IPS-18c (cell line): ENCODE measurements around the gene PDE8B.

ENCODE experiments used
- H3K4me3 ChIP-seq: 2 replicates; pipeline ENCODE4 v1.7.0; 2013; ENCODE audit warnings: low read depth, mild to moderate bottlenecking, low read length, moderate library complexity; ENCODE audit not compliant: insufficient read depth
- H3K9me3 ChIP-seq: one replicate; pipeline ENCODE4 v1.6.1; 2013; ENCODE audit warnings: mild to moderate bottlenecking, low read length, moderate library complexity; ENCODE audit not compliant: control insufficient read depth, insufficient read depth

Gene PDE8B

DNA sequence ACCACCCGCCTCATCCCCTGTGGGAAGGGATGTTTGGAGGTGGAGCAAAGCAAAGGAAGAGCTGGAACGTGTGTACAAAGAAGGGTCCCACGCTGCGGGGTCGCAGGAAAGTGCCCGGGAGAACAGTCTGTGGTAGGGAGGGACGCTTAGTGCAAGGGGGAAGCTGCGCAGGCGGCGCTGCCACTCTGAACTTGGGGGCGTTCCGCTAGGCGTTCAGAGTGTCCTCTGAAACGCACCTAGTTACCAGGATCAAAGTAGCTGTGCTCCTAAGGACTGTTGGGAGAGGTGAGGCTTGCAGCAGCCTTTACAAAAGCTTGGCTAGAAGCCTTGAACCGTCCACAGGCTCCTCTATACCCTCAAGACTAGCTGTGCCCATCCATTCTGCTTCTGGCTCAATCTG, 29.3 kb upstream of the PDE8B start:
- Histone ChIP-seq H3K9me3 (peaks cover 6% of the 10 kb centered on the region), H3K4me3 (peak overlapping the region; percentile 38)

GRCh38 chr5:77181596-77182304, 28.7 kb upstream of the PDE8B start:
- Histone ChIP-seq H3K4me3 (no peak overlapping the region; the same call in 1 of the 2 replicates), H3K9me3 (peaks cover 6% of the 10 kb centered on the region)

DNA sequence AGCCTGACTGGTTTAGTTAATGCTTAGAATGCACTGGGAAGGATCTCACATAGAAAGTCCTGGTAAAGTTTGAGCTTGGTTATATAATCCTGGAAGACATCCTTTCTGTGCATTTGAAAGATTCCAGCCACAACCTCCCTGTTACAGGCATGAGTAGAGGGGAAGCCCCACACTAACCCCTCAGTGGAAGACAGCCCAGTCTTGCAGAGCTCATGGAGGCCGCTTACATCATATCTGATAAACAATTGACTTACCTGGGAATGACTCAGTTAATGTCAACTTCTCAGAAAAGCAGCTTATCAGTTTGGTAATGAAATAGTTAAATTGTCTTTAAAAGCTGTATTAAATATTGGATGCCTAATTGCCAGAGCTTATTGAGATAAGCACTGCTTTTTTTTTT, 28.1 kb upstream of the PDE8B start:
- Histone ChIP-seq H3K9me3 (peaks cover 6% of the 10 kb centered on the region), H3K4me3 (no peak overlapping the region)

DNA sequence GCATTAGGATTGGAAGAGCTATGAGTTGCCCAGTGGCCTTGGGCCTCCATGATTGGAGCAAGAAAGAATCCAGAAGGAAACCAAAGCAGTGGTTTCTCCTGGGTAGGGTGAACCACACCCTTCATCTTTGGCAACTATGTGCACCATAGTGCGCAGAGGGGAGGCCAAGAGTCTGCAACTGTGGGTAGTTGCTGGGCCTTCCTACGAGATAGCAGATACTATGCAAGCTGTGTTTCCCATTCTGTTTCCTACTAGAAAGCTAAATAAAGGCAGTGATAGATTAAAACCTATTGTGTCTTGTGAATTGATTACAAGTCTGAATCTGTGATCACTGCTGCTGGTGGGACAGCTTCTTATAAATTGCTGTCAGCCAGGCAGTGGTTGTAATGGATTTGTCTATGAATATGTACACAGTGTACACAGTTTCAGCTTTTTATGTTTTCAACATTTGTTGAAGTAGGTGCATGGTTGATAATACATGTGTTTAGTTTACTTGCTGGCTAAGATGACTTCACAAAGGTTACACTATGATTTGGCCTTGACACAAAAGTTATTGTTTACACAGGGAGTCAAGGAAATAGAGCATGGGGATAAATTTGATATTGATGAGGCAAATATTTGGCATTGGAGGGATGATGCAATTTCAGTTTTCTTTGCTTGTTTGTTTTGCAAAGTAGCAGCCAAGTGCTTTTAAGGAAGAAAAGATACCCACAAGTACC, 23.7 kb upstream of the PDE8B start:
- H3K4me3 ChIP-seq: no peak overlapping the region
- H3K9me3 ChIP-seq: no peaks in the 10 kb centered on the region

- Histone ChIP-seq H3K4me3 (no peak overlapping the region), H3K9me3 (no peaks in the 10 kb centered on the region)
These were observed 21.1 kb upstream of the PDE8B start for GRCh38 chr5:77189421-77189820.

GRCh38 chr5:77192441-77193050, 17.9 kb upstream of the PDE8B start:
- Histone ChIP-seq H3K4me3 (no peak overlapping the region), H3K9me3 (no peaks in the 10 kb centered on the region)

GRCh38 chr5:77194762-77195161, 15.7 kb upstream of the PDE8B start:
- H3K4me3 ChIP-seq: no peak overlapping the region
- no peaks in the 10 kb centered on the region for H3K9me3 ChIP-seq

GRCh38 chr5:77197840-77198554, 12.5 kb upstream of the PDE8B start:
- H3K9me3 ChIP-seq: no peaks in the 10 kb centered on the region
- no peak overlapping the region for H3K4me3 ChIP-seq

- H3K9me3 ChIP-seq: no peaks in the 10 kb centered on the region
- H3K4me3 ChIP-seq: no peak overlapping the region
These were observed 9.8 kb upstream of the PDE8B start for GRCh38 chr5:77200663-77201062.

- Histone ChIP-seq H3K9me3 (no peaks in the 10 kb centered on the region), H3K4me3 (no peak overlapping the region)
These were observed 8.3 kb upstream of the PDE8B start for GRCh38 chr5:77202145-77202544.

- Histone ChIP-seq H3K9me3 (no peaks in the 10 kb centered on the region), H3K4me3 (no peak overlapping the region)
These were observed 5.5 kb upstream of the PDE8B start for GRCh38 chr5:77204967-77205366.

DNA sequence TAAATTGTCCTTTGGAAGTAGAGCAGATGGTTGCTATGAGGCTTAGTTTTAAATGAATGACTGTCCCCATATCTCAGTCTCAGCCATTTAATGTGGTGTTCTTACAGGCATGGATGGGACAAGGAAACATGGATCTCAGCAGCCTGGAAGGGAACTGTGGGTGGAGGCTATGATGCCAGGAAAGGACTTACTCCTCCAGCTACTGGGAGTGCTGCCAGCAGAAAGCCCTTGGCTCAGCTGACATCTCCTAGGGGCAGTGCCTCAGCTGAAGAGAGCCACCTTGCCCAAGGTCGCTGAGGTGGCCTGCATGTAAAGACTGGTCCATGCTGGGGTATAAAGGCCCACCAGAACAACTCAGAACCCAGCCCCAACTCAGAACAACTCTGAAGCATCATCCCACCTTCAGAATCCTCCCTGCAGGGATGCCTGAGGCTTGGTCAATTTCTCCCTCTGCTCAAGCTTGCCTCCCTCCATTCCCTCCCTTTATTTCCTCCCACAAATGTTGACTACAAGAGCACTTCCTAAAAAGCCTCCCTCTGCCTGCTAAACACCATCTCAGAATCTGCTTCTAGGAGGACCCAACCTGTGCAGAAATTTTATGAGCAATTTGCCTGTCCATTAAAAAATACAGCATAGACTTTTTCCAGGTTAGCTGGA, 1.8 kb upstream of the PDE8B start:
- Histone ChIP-seq H3K9me3 (no peaks in the 10 kb centered on the region), H3K4me3 (no peak overlapping the region)

- Histone ChIP-seq H3K9me3 (no peaks in the 10 kb centered on the region), H3K4me3 (peak overlapping the region; percentile 63; the same call in 1 of the 2 replicates)
These were observed 887 bp upstream of the PDE8B start for GRCh38 chr5:77209495-77210090.

GRCh38 chr5:77210964-77211690, 647 bp downstream of the PDE8B start:
- peak overlapping the region; percentile 63 for H3K4me3 ChIP-seq
- H3K9me3 ChIP-seq: no peaks in the 10 kb centered on the region

DNA sequence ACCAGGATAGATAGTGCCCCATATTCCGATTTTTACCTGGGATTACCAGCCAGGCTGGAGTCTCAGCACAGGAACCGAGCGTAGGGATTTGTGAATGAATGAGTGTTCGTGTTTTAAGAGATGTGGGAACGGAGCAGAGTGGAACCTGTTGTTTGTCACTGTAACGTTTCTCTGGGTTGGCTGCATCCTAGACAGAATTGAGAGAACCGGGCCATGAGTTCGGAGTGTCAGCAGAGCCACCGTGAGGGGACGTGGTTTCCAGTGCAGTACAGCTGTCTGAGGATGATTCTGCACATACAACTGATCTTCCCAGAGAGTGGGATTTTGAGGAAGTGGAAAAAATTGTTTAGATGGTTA, 1.2 kb downstream of the PDE8B start:
- Histone ChIP-seq H3K4me3 (no peak overlapping the region; the same call in 1 of the 2 replicates), H3K9me3 (no peaks in the 10 kb centered on the region)

GRCh38 chr5:77213601-77214000, 3.1 kb downstream of the PDE8B start:
- Histone ChIP-seq H3K4me3 (no peak overlapping the region), H3K9me3 (no peaks in the 10 kb centered on the region)
